Naive thymus-derived CD8-positive, alpha-beta T cell (primary cell): ENCODE data around the gene CNIH1. TPM values are rescaled to one million over a fixed set of nuclear protein-coding genes. Genes with fewer than 3 reads are reported as not detected.

Source experiments
- ATAC-seq, 2 donors: fragments of 150-1000 bp; cut with Tn5 transposase in 1 of 2; sonication (Bioruptor Pico), chemical (Tn5 transposase) in 1 of 2; 1 replicate in 1 of 2; 2 replicates in 1 of 2; pipeline ENCODE4 v1.10.0; 2021; ENCODE audit warnings: mild to moderate bottlenecking in 2 of 2, moderate library complexity in 2 of 2
- POLR2A ChIA-PET: fragments of 350-600 bp; sonication (Branson Sonifier 250); formaldehyde crosslinking; loops from one replicate; lab custom pipeline; 2021; ENCODE audit warnings: antibody characterized with exemption; lab: Charles Lee
- DNase-seq, 10 donors: peaks; one replicate each; pipeline versions ENCODE4 v3.0.0 to v3.0.0-alpha.2; 2020 to 2022
- H3K27ac Mint-ChIP-seq, 10 donors: one replicate each; pipeline ENCODE4 v1.8.0; 2020 to 2022; ENCODE audit warnings: mild to moderate bottlenecking in 10 of 10, mixed read lengths in 10 of 10, moderate library complexity in 4 of 10, inconsistent platforms in 1 of 10
- H3K27me3 Mint-ChIP-seq, 5 donors: one replicate each; pipeline ENCODE4 v1.8.0; 2021 to 2022; ENCODE audit warnings: mixed read lengths in 5 of 5
- H3K36me3 Mint-ChIP-seq, 3 donors: one replicate each; pipeline ENCODE4 v1.8.0; 2020 to 2022; ENCODE audit warnings: mixed read lengths in 3 of 3, mild to moderate bottlenecking in 2 of 3, inconsistent platforms in 1 of 3
- H3K4me1 Mint-ChIP-seq, 4 donors: one replicate each; pipeline ENCODE4 v1.8.0; 2021 to 2022; ENCODE audit warnings: mixed read lengths in 4 of 4
- H3K4me3 Mint-ChIP-seq, 10 donors: one replicate each; pipeline ENCODE4 v1.8.0; 2020 to 2022; ENCODE audit warnings: mild to moderate bottlenecking in 10 of 10, mixed read lengths in 10 of 10, moderate library complexity in 6 of 10, inconsistent platforms in 1 of 10
- H3K9me3 Mint-ChIP-seq, 9 donors: one replicate each; pipeline ENCODE4 v1.8.0; 2020 to 2022; ENCODE audit warnings: mixed read lengths in 9 of 9, mild to moderate bottlenecking in 3 of 9, inconsistent platforms in 1 of 9, moderate library complexity in 1 of 9
- polyA plus RNA-seq, 3 donors: library from polyadenylated mRNA; unstranded; fragments of 300-500 nt; fragmentation: Illumina TruSeq; gene quantifications; one replicate each; pipeline ENCODE4 v1.2.3, GENCODE V29; 2021
- total RNA-seq, 8 experiments: library from RNA in 2 of 8; stranded (reverse) in 2 of 8; gene quantifications; one replicate each; pipeline ENCODE4 v1.2.3 and lab custom pipeline; 2021 to 2026

CNIH1 gene
- total RNA-seq: 10 to 100 TPM; 50.4 to 51.1 TPM
- polyA plus RNA-seq: 10 to 100 TPM; 79.3 to 97.7 (median 87.3) TPM
- 32.3 to 42.1 (median 36.9) reads per million in 6 experiments for total RNA-seq (lab: John Stamatoyannopoulos, UW)

GRCh38 chr14:54440873-54441868 lies at the start of gene CNIH1:
CNIH1 (minus strand) TSS chr14:54441374; CDS start chr14:54441327, 47 bp downstream.
- POLR2A ChIA-PET: interaction anchor here (1.3 kb wide), 1 partner anchor 47 kb away, joined by 6 read pairs; the partner anchor contains the start of gene GMFB

GRCh38 chr14:54490445-54491175 lies 49.4 kb upstream of the CNIH1 start:
- POLR2A ChIA-PET: interaction anchor here (0.7 to 2.8 kb wide), 2 partner anchors 17 to 19 kb away, joined by 6 to 16 read pairs; partner anchors contain the start of gene CGRRF1
- no peaks in the 10 kb centered on the region for H3K36me3 Mint-ChIP-seq

More at GRCh38 chr14:54440873-54441868, at the start of gene CNIH1:
- Mint-ChIP-seq H3K27me3 (peaks cover 0 to 5% (median 2%) of the 10 kb centered on the region in 5 donors), H3K36me3 (peaks cover 0 to 5% (median 0%) of the 10 kb centered on the region in 3 donors), H3K9me3 (no peaks in the 10 kb centered on the region), H3K4me3 (peak within 1 kb of the TSS; percentile 84 to 96 (median 92)), H3K27ac (peak within 1 kb of the TSS; percentile 91 to 99 (median 95)), H3K4me1 (peaks cover 15 to 52% (median 45%) of the 10 kb centered on the region in 4 donors)
- DNase-seq (peak; percentile 84 to 99 (median 92)), ATAC-seq (peak; percentile 95 to 96)

GRCh38 chr14:54489731-54490444 lies 48.7 kb upstream of the CNIH1 start:
- ATAC-seq (no peak), DNase-seq (no peak)
- peaks cover 0 to 1% (median 0%) of the 10 kb centered on the region in 5 donors for H3K27me3 Mint-ChIP-seq
- H3K4me3 Mint-ChIP-seq: peak overlapping the region; percentile 79 to 94 (median 92)
- H3K4me1 Mint-ChIP-seq: peaks cover 16 to 56% (median 47%) of the 10 kb centered on the region in 4 donors
- H3K9me3 Mint-ChIP-seq: peaks cover 0 to 3% (median 0%) of the 10 kb centered on the region in 9 donors
- POLR2A ChIA-PET: interaction anchor here (0.7 to 2.8 kb wide), 4 partner anchors 18 to 1025 kb away, joined by 3 to 16 read pairs (median 10); partner anchors contain the start of gene CGRRF1
- H3K27ac Mint-ChIP-seq: peak overlapping the region; percentile 94 to 98 (median 94)
- H3K36me3 Mint-ChIP-seq: no peaks in the 10 kb centered on the region

More at GRCh38 chr14:54490445-54491175, 49.4 kb upstream of the CNIH1 start:
- ATAC-seq (no peak), DNase-seq (no peak)
- H3K9me3 Mint-ChIP-seq: peaks cover 0 to 3% (median 0%) of the 10 kb centered on the region in 9 donors
- peak overlapping the region in 9 of 10 donors; percentile 17 to 96 (median 52) for H3K27ac Mint-ChIP-seq
- peaks cover 13 to 49% (median 40%) of the 10 kb centered on the region in 4 donors for H3K4me1 Mint-ChIP-seq
- peaks cover 0 to 1% (median 0%) of the 10 kb centered on the region in 5 donors for H3K27me3 Mint-ChIP-seq
- H3K4me3 Mint-ChIP-seq: peak overlapping the region in 6 of 10 donors; percentile 7 to 92 (median 27)

GRCh38 chr14:54489318-54489683 lies 48.1 kb upstream of the CNIH1 start:
- peak overlapping the region; percentile 79 to 94 (median 92) for H3K4me3 Mint-ChIP-seq
- peaks cover 21 to 62% (median 53%) of the 10 kb centered on the region in 4 donors for H3K4me1 Mint-ChIP-seq
- H3K27me3 Mint-ChIP-seq: peaks cover 0 to 1% (median 0%) of the 10 kb centered on the region in 5 donors
- H3K9me3 Mint-ChIP-seq: peaks cover 0 to 3% (median 0%) of the 10 kb centered on the region in 9 donors
- H3K27ac Mint-ChIP-seq: peak overlapping the region; percentile 94 to 98 (median 94)
- ATAC-seq: no peak
- no peaks in the 10 kb centered on the region for H3K36me3 Mint-ChIP-seq
- POLR2A ChIA-PET: interaction anchor here (0.7 to 2.8 kb wide), 10 partner anchors 18 to 1025 kb away, joined by 3 to 16 read pairs (median 4); partner anchors contain the start of genes CDKN3 and CGRRF1
- DNase-seq: no peak

- H3K27me3 Mint-ChIP-seq: peaks cover 0 to 1% (median 0%) of the 10 kb centered on the region in 5 donors
- ATAC-seq (peak; percentile 95 to 96), DNase-seq (peak; percentile 81 to 92 (median 86))
- peaks cover 0 to 3% (median 0%) of the 10 kb centered on the region in 9 donors for H3K9me3 Mint-ChIP-seq
- peaks cover 0 to 2% (median 0%) of the 10 kb centered on the region in 3 donors for H3K36me3 Mint-ChIP-seq
- H3K4me1 Mint-ChIP-seq: peaks cover 23 to 66% (median 57%) of the 10 kb centered on the region in 4 donors
- peak within 1 kb of the TSS; percentile 94 to 98 (median 95) for H3K27ac Mint-ChIP-seq
- H3K4me3 Mint-ChIP-seq: peak within 1 kb of the TSS; percentile 79 to 96 (median 92)
- POLR2A ChIA-PET: interaction anchor here (0.7 to 2.8 kb wide), 10 partner anchors 19 to 839 kb away, joined by 3 to 16 read pairs (median 6); partner anchors contain the start of genes CDKN3, CGRRF1 and CNIH1
Measured at GRCh38 chr14:54488646-54489317, 47.6 kb upstream of the CNIH1 start, which contains the start of gene GMFB. GMFB (minus strand) TSS chr14:54488980; CDS start chr14:54488927, 53 bp downstream.

GRCh38 chr14:54488318-54488645 lies 47.1 kb upstream of the CNIH1 start:
- H3K4me3 Mint-ChIP-seq: peak overlapping the region; percentile 78 to 96 (median 90)
- ATAC-seq (peak in 1 of 2 donors; percentile 45), DNase-seq (peak in 2 of 10 donors; percentile 11 to 13)
- peak overlapping the region; percentile 71 to 97 (median 94) for H3K27ac Mint-ChIP-seq
- peaks cover 23 to 71% (median 60%) of the 10 kb centered on the region in 4 donors for H3K4me1 Mint-ChIP-seq
- POLR2A ChIA-PET: interaction anchor here (1.3 to 2.8 kb wide), 5 partner anchors 19 to 91 kb away, joined by 4 to 16 read pairs (median 6); partner anchors contain the start of genes CDKN3, CGRRF1 and CNIH1
- peaks cover 0 to 1% (median 0%) of the 10 kb centered on the region in 5 donors for H3K27me3 Mint-ChIP-seq
- H3K9me3 Mint-ChIP-seq: peaks cover 0 to 3% (median 0%) of the 10 kb centered on the region in 9 donors
- H3K36me3 Mint-ChIP-seq: peaks cover 0 to 7% (median 3%) of the 10 kb centered on the region in 3 donors

GRCh38 chr14:54487771-54488170 lies 46.6 kb upstream of the CNIH1 start:
- POLR2A ChIA-PET: interaction anchor here (1.3 to 1.9 kb wide), 4 partner anchors 22 to 91 kb away, joined by 4 to 13 read pairs (median 6); partner anchors contain the start of genes CDKN3, CGRRF1 and CNIH1
- DNase-seq: no peak
- peak overlapping the region; percentile 78 to 96 (median 90) for H3K4me3 Mint-ChIP-seq
- H3K27me3 Mint-ChIP-seq: peaks cover 0 to 1% (median 0%) of the 10 kb centered on the region in 5 donors
- peaks cover 0 to 12% (median 3%) of the 10 kb centered on the region in 3 donors for H3K36me3 Mint-ChIP-seq
- peaks cover 25 to 76% (median 63%) of the 10 kb centered on the region in 4 donors for H3K4me1 Mint-ChIP-seq
- no peak for ATAC-seq
- H3K27ac Mint-ChIP-seq: peak overlapping the region; percentile 71 to 97 (median 94)
- peaks cover 0 to 3% (median 0%) of the 10 kb centered on the region in 9 donors for H3K9me3 Mint-ChIP-seq

- ATAC-seq: no peak
- POLR2A ChIA-PET: interaction anchor here (0.6 kb wide), 1 partner anchor 10 kb away, joined by 3 read pairs; no protein-coding TSS in a partner anchor
- DNase-seq: no peak
- H3K36me3 Mint-ChIP-seq: peaks cover 0 to 19% (median 7%) of the 10 kb centered on the region in 3 donors
- H3K9me3 Mint-ChIP-seq: peaks cover 0 to 3% (median 0%) of the 10 kb centered on the region in 9 donors
- H3K27ac Mint-ChIP-seq: peak overlapping the region in 9 of 10 donors; percentile 22 to 96 (median 61)
- H3K4me1 Mint-ChIP-seq: peaks cover 25 to 84% (median 65%) of the 10 kb centered on the region in 4 donors
- peak overlapping the region; percentile 64 to 93 (median 88) for H3K4me3 Mint-ChIP-seq
- peaks cover 0 to 1% (median 0%) of the 10 kb centered on the region in 5 donors for H3K27me3 Mint-ChIP-seq
Measured at GRCh38 chr14:54486685-54487084, 45.5 kb upstream of the CNIH1 start.

- Mint-ChIP-seq H3K27ac (peak overlapping the region in 4 of 10 donors; percentile 7 to 94 (median 32)), H3K4me1 (peaks cover 18 to 63% (median 53%) of the 10 kb centered on the region in 4 donors), H3K27me3 (peaks cover 0 to under 1% (median 0%) of the 10 kb centered on the region in 5 donors), H3K4me3 (peak overlapping the region in 2 of 10 donors; percentile 5 to 50), H3K36me3 (peaks cover 0 to 37% (median 8%) of the 10 kb centered on the region in 3 donors), H3K9me3 (peaks cover 0 to 3% (median 0%) of the 10 kb centered on the region in 9 donors)
- POLR2A ChIA-PET: interaction anchor here (0.8 kb wide), 1 partner anchor 32 kb away, joined by 3 read pairs; no protein-coding TSS in a partner anchor
- ATAC-seq (no peak), DNase-seq (no peak)
Measured at GRCh38 chr14:54483846-54484245, 42.7 kb upstream of the CNIH1 start.
